Measurements from ENCODE around the gene SFRP4. TPM values are rescaled to one million over a fixed set of nuclear protein-coding genes. Genes with fewer than 3 reads are reported as not detected.

Gene SFRP4
- total and polyA plus RNA-seq, 4 donors: 15.9 to 302 (median 60.1) TPM

- no peaks in the 10 kb centered on the region for H3K9me3 ChIP-seq (ENCODE audit: control insufficient read depth, low read length)
- H3K27ac ChIP-seq (ENCODE audit: low read depth in 1 of 2, low read length in 2 of 2): no peak overlapping the region
- H3K4me1 ChIP-seq (ENCODE audit: control insufficient read depth in 1 of 2, insufficient read depth in 2 of 2, low read length in 2 of 2): no peaks in the 10 kb centered on the region
- ATAC-seq (ENCODE audit: low FRiP score): no peak
- no peaks in the 10 kb centered on the region for H3K36me3 ChIP-seq (ENCODE audit: control insufficient read depth in 1 of 2, insufficient read depth in 2 of 2, low read length in 1 of 2)
- H3K4me3 ChIP-seq (ENCODE audit: low read length in 2 of 2): no peak overlapping the region
- no peak for DNase-seq
- no peaks in the 10 kb centered on the region for H3K27me3 ChIP-seq (ENCODE audit: control insufficient read depth in 1 of 2, insufficient read depth in 2 of 2, low read length in 1 of 2)
- WGBS, 2 donors: 88 to 93% methylated on average over 3 of the region's 3 CpGs
- intact Hi-C loops (cut with DNase I): loop anchor here (2.0 to 5.0 kb wide), 4 partner anchors 207 to 323 kb away; no protein-coding TSS in a partner anchor
Measured at GRCh38 chr7:37899712-37900247, 16.8 kb downstream of the SFRP4 start.

GRCh38 chr7:37894671-37895070 is 21.9 kb downstream of the SFRP4 start:
- no peak for ATAC-seq (ENCODE audit: low FRiP score)
- Histone ChIP-seq H3K27ac (ENCODE audit: low read depth in 1 of 2, low read length in 2 of 2) (no peak overlapping the region), H3K36me3 (ENCODE audit: control insufficient read depth in 1 of 2, insufficient read depth in 2 of 2, low read length in 1 of 2) (no peaks in the 10 kb centered on the region), H3K27me3 (ENCODE audit: control insufficient read depth in 1 of 2, insufficient read depth in 2 of 2, low read length in 1 of 2) (no peaks in the 10 kb centered on the region), H3K4me1 (ENCODE audit: control insufficient read depth in 1 of 2, insufficient read depth in 2 of 2, low read length in 2 of 2) (no peaks in the 10 kb centered on the region), H3K4me3 (ENCODE audit: low read length in 2 of 2) (no peak overlapping the region), H3K9me3 (ENCODE audit: control insufficient read depth, low read length) (no peaks in the 10 kb centered on the region)
- intact Hi-C loops (cut with DNase I): no loop called here
- 80% methylated on average over 3 of the region's 3 CpGs for WGBS, 2 donors
- DNase-seq: no peak

- H3K4me3 ChIP-seq (ENCODE audit: low read length in 2 of 2): no peak overlapping the region
- H3K27me3 ChIP-seq (ENCODE audit: control insufficient read depth in 1 of 2, insufficient read depth in 2 of 2, low read length in 1 of 2): no peaks in the 10 kb centered on the region
- H3K4me1 ChIP-seq (ENCODE audit: control insufficient read depth in 1 of 2, insufficient read depth in 2 of 2, low read length in 2 of 2): no peaks in the 10 kb centered on the region
- ATAC-seq (ENCODE audit: low FRiP score) (no peak), DNase-seq (no peak)
- intact Hi-C loops (cut with DNase I): no loop called here
- H3K36me3 ChIP-seq (ENCODE audit: control insufficient read depth in 1 of 2, insufficient read depth in 2 of 2, low read length in 1 of 2): no peaks in the 10 kb centered on the region
- H3K9me3 ChIP-seq (ENCODE audit: control insufficient read depth, low read length): no peaks in the 10 kb centered on the region
- no peak overlapping the region for H3K27ac ChIP-seq (ENCODE audit: low read depth in 1 of 2, low read length in 2 of 2)
Measured at GRCh38 chr7:37893359-37893758, 23.3 kb downstream of the SFRP4 start.

- DNase-seq (no peak), ATAC-seq (ENCODE audit: low FRiP score) (no peak)
- H3K4me3 ChIP-seq (ENCODE audit: low read length in 2 of 2): no peak overlapping the region
- H3K9me3 ChIP-seq (ENCODE audit: control insufficient read depth, low read length): no peaks in the 10 kb centered on the region
- H3K27me3 ChIP-seq (ENCODE audit: control insufficient read depth in 1 of 2, insufficient read depth in 2 of 2, low read length in 1 of 2): no peaks in the 10 kb centered on the region
- H3K36me3 ChIP-seq (ENCODE audit: control insufficient read depth in 1 of 2, insufficient read depth in 2 of 2, low read length in 1 of 2): no peaks in the 10 kb centered on the region
- no peak overlapping the region for H3K27ac ChIP-seq (ENCODE audit: low read depth in 1 of 2, low read length in 2 of 2)
- intact Hi-C loops (cut with DNase I): no loop called here
- no peaks in the 10 kb centered on the region for H3K4me1 ChIP-seq (ENCODE audit: control insufficient read depth in 1 of 2, insufficient read depth in 2 of 2, low read length in 2 of 2)
- WGBS, 2 donors: 85 to 91% methylated on average over 6 of the region's 6 CpGs
Measured at GRCh38 chr7:37882086-37882485, 34.5 kb downstream of the SFRP4 start.

Other genes with a start within 250 kb of the SFRP4 start
- gene GPR141, start 233.1 kb downstream of the SFRP4 start, total RNA-seq: 1 to 10 TPM; 1.2 to 4.2 TPM
- gene GPR141, start 233.1 kb downstream of the SFRP4 start, polyA plus RNA-seq: under 1 TPM in 1 of 2 donors, not detected in 1; 0.88 TPM
- gene NME8, start 68.2 kb downstream of the SFRP4 start, total RNA-seq: 1 to 10 TPM; 1.2 to 2.0 TPM
- 1 to 10 TPM in 1 of 2 donors, not detected in 1; 4.9 TPM for gene NME8, start 68.2 kb downstream of the SFRP4 start, polyA plus RNA-seq
- 10 to 100 TPM; 35.6 to 39.0 TPM for gene EPDR1, start 3.8 kb upstream of the SFRP4 start, total RNA-seq
- 10 to 100 TPM; 31.3 to 44.0 TPM for gene EPDR1, start 3.8 kb upstream of the SFRP4 start, polyA plus RNA-seq